Glutamatergic neuron (in vitro differentiated cells): ENCODE data around the gene HARS1. TPM values are rescaled to one million over a fixed set of nuclear protein-coding genes. Genes with fewer than 3 reads are reported as not detected.

Source experiments
- DNase-seq: peaks from one replicate; pipeline ENCODE4 v3.0.0; 2022
- H3K27ac Mint-ChIP-seq: one replicate; pipeline ENCODE4 v1.8.0; 2020; ENCODE audit warnings: mild to moderate bottlenecking, mixed read lengths, inconsistent platforms; ENCODE audit not compliant: unreplicated experiment
- H3K27me3 Mint-ChIP-seq: one replicate; pipeline ENCODE4 v1.8.0; 2020; ENCODE audit warnings: mild to moderate bottlenecking, moderate library complexity, mixed read lengths, inconsistent platforms; ENCODE audit not compliant: unreplicated experiment
- H3K36me3 Mint-ChIP-seq: one replicate; pipeline ENCODE4 v1.8.0; 2020; ENCODE audit warnings: mild to moderate bottlenecking, mixed read lengths, inconsistent platforms; ENCODE audit not compliant: unreplicated experiment
- H3K4me1 Mint-ChIP-seq: one replicate; pipeline ENCODE4 v1.8.0; 2020; ENCODE audit warnings: mild to moderate bottlenecking, low read depth, mixed read lengths, inconsistent platforms; ENCODE audit not compliant: unreplicated experiment
- H3K4me3 Mint-ChIP-seq: one replicate; pipeline ENCODE4 v1.8.0; 2020; ENCODE audit warnings: mild to moderate bottlenecking, mixed read lengths, inconsistent platforms; ENCODE audit not compliant: unreplicated experiment
- H3K9me3 Mint-ChIP-seq: one replicate; pipeline ENCODE4 v1.8.0; 2020; ENCODE audit warnings: mild to moderate bottlenecking, moderate library complexity, mixed read lengths, inconsistent platforms; ENCODE audit not compliant: unreplicated experiment
- total RNA-seq: library from RNA; stranded (reverse); fragmentation: NEBNext Ultra II Directional; extraction: Animal tissue kit (Norgen Biotek cat#: 25700); gene quantifications from one replicate; pipeline ENCODE4 v1.2.1, GENCODE V29; 2021; ENCODE audit not compliant: unreplicated experiment
- TF ChIP-seq, protein P1 (sequence below): fragments of 200-600 bp; sonication (generic); IDR thresholded peaks from one replicate; pipeline ENCODE4 v1.5.0; 2021; ENCODE audit not compliant: partially characterized antibody, unreplicated experiment

The HARS1 gene
- total RNA-seq, 1 donor from 2014 or later: 162 TPM

DNA sequence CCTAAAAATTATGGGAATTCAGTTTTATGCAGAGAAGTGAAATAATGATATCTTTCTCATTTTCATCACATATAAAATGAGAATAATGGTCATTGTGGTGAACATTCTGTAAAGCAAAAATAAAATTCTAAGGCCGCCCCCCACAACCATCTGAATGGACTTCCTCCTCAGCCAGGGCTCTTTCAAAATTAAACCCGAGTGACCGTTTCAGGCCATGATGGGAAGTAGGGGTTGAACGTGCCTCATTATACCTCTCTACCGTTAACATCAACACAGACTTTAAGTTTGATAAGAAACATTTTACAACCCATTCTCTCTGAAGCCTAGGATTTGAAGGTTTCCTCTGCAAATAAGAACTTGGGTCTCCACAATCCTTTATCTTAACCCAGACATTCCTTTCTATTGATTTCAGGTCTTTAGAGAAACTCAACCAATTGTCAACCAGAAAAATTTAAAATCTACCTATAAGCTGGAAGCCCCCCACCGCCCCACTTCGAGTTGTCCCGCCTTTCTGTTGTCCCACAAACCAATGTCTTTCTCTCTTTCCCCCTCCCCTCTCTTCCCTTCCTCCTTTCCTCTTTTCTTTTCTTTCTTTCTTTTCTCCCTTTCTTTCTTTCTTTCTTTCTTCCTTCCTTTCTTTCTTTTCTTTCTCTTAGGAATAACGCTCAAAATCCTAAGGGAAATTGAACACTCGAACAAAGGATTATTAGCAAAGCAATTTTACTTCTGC lies 53.6 kb downstream of the HARS1 start:
- peaks cover 3% of the 10 kb centered on the region for H3K36me3 Mint-ChIP-seq
- DNase-seq: no peak
- H3K27ac Mint-ChIP-seq: no peak overlapping the region
- peaks cover 9% of the 10 kb centered on the region for H3K9me3 Mint-ChIP-seq
- H3K4me3 Mint-ChIP-seq: no peak overlapping the region
- TF ChIP-seq, protein P1, sequence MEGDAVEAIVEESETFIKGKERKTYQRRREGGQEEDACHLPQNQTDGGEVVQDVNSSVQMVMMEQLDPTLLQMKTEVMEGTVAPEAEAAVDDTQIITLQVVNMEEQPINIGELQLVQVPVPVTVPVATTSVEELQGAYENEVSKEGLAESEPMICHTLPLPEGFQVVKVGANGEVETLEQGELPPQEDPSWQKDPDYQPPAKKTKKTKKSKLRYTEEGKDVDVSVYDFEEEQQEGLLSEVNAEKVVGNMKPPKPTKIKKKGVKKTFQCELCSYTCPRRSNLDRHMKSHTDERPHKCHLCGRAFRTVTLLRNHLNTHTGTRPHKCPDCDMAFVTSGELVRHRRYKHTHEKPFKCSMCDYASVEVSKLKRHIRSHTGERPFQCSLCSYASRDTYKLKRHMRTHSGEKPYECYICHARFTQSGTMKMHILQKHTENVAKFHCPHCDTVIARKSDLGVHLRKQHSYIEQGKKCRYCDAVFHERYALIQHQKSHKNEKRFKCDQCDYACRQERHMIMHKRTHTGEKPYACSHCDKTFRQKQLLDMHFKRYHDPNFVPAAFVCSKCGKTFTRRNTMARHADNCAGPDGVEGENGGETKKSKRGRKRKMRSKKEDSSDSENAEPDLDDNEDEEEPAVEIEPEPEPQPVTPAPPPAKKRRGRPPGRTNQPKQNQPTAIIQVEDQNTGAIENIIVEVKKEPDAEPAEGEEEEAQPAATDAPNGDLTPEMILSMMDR: no peak
- H3K4me1 Mint-ChIP-seq: peaks cover 7% of the 10 kb centered on the region
- H3K27me3 Mint-ChIP-seq: peaks cover 21% of the 10 kb centered on the region

- Mint-ChIP-seq H3K4me1 (peaks cover 7% of the 10 kb centered on the region), H3K9me3 (peaks cover 11% of the 10 kb centered on the region), H3K36me3 (peaks cover 7% of the 10 kb centered on the region), H3K4me3 (no peak overlapping the region), H3K27ac (no peak overlapping the region), H3K27me3 (peaks cover 23% of the 10 kb centered on the region)
- DNase-seq: no peak
- TF ChIP-seq, protein P1: no peak
Measured at GRCh38 chr5:140635291-140636257, 55.6 kb downstream of the HARS1 start.

- no peak for DNase-seq
- Mint-ChIP-seq H3K9me3 (peaks cover 7% of the 10 kb centered on the region), H3K4me3 (no peak overlapping the region), H3K27ac (no peak overlapping the region), H3K27me3 (peaks cover 17% of the 10 kb centered on the region), H3K36me3 (peaks cover 7% of the 10 kb centered on the region), H3K4me1 (peaks cover 3% of the 10 kb centered on the region)
- TF ChIP-seq, protein P1: no peak
Measured at GRCh38 chr5:140634103-140634502, 57.1 kb downstream of the HARS1 start.

DNA sequence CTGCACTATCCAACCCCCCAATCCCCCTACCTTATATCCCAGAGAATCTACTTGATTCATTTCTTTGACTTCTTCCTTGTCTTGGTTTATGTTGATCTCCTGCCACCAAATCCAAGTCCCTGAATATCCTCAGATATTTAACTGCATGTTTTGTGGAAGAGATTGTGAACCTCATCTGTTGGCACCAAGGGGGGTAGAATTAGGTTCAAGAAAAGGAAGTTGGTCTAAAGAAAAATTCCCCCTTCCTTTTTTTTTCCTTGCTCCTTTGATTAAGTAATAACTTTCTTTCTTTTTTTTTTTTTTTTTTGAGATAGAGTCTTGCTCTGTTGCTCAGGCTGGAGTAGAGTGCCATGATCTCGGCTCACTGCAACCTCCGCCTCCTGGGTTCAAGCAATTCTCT lies 57.7 kb downstream of the HARS1 start:
- TF ChIP-seq, protein P1: no peak
- Mint-ChIP-seq H3K4me3 (no peak overlapping the region), H3K36me3 (peaks cover 7% of the 10 kb centered on the region), H3K9me3 (peaks cover 3% of the 10 kb centered on the region), H3K4me1 (no peaks in the 10 kb centered on the region), H3K27ac (no peak overlapping the region), H3K27me3 (peaks cover 13% of the 10 kb centered on the region)
- no peak for DNase-seq
